ENCODE data around the gene RUSF1. TPM values are rescaled to one million over a fixed set of nuclear protein-coding genes. Genes with fewer than 3 reads are reported as not detected.
A peak's percentile ranks its signal among the peaks of the same experiment; 100 is the strongest.

Gene RUSF1
- total RNA-seq, 6 experiments from 2014 or later = 55.9 to 77.7 (median 63.6) TPM

- no peak for TF ChIP-seq CTCF (IDR thresholded peaks at IDR 0.05)
- Mint-ChIP-seq H3K27ac (peak overlapping the region; percentile 96), H3K4me1 (ENCODE audit: low read depth) (peaks cover 38% of the 10 kb centered on the region), H3K27me3 (ENCODE audit: insufficient read depth) (no peaks in the 10 kb centered on the region; the same call in 1 of the 2 replicates), H3K36me3 (ENCODE audit: low read depth) (peaks cover 5% of the 10 kb centered on the region; the same call in 1 of the 2 replicates), H3K9me3 (no peaks in the 10 kb centered on the region), H3K4me3 (peak overlapping the region; percentile 94)
- peak; percentile 99 for DNase-seq
These were observed 48.3 kb downstream of the RUSF1 start for GRCh38 chr16:31459687-31460581.

GRCh38 chr16:31458844-31459686 is 49.1 kb downstream of the RUSF1 start, which contains the start of gene ARMC5:
Gene ARMC5, plus strand, starts transcription at chr16:31459501. Its CDS starts 24 bp downstream, at chr16:31459525.
- Mint-ChIP-seq H3K27ac (peak within 1 kb of the TSS; percentile 96), H3K4me3 (peak within 1 kb of the TSS; percentile 94), H3K9me3 (no peaks in the 10 kb centered on the region), H3K27me3 (ENCODE audit: insufficient read depth) (no peaks in the 10 kb centered on the region; the same call in 1 of the 2 replicates), H3K36me3 (ENCODE audit: low read depth) (peaks cover 5% of the 10 kb centered on the region; the same call in 1 of the 2 replicates), H3K4me1 (ENCODE audit: low read depth) (peaks cover 46% of the 10 kb centered on the region)
- TF ChIP-seq CTCF (IDR thresholded peaks at IDR 0.05) = peak; percentile 78
- peak; percentile 98 for DNase-seq

- Mint-ChIP-seq H3K4me1 (ENCODE audit: low read depth) (peaks cover 54% of the 10 kb centered on the region), H3K4me3 (peak overlapping the region; percentile 94)
- DNase-seq = peak; percentile 21
These were observed 49.9 kb downstream of the RUSF1 start for GRCh38 chr16:31458073-31458843.

GRCh38 chr16:31456988-31457360 is 51.2 kb downstream of the RUSF1 start:
- no peaks in the 10 kb centered on the region; the same call in 1 of the 2 replicates for H3K36me3 Mint-ChIP-seq (ENCODE audit: low read depth)
- TF ChIP-seq CTCF (IDR thresholded peaks at IDR 0.05) = no peak
- no peaks in the 10 kb centered on the region; the same call in none of the 2 replicates for H3K27me3 Mint-ChIP-seq (ENCODE audit: insufficient read depth)
- no peaks in the 10 kb centered on the region for H3K9me3 Mint-ChIP-seq
- H3K27ac Mint-ChIP-seq = no peak overlapping the region; the same call in 1 of the 2 replicates
- DNase-seq = no peak
- peaks cover 67% of the 10 kb centered on the region for H3K4me1 Mint-ChIP-seq (ENCODE audit: low read depth)
- H3K4me3 Mint-ChIP-seq = peak overlapping the region; percentile 94

More at GRCh38 chr16:31458073-31458843, 49.9 kb downstream of the RUSF1 start:
- peak overlapping the region; percentile 96 for H3K27ac Mint-ChIP-seq
- no peak for TF ChIP-seq CTCF (IDR thresholded peaks at IDR 0.05)
- H3K9me3 Mint-ChIP-seq = no peaks in the 10 kb centered on the region
- no peaks in the 10 kb centered on the region; the same call in 1 of the 2 replicates for H3K27me3 Mint-ChIP-seq (ENCODE audit: insufficient read depth)
- H3K36me3 Mint-ChIP-seq (ENCODE audit: low read depth) = peaks cover 5% of the 10 kb centered on the region; the same call in 1 of the 2 replicates

Measured in HFFc6 (cell line).